Stimulated activated CD4-positive, alpha-beta T cell treated with anti-CD3 and anti-CD28 coated beads, Interleukin-1b, Interleukin-23, amount 100 ng/mL, for 4 hours (primary cell): ENCODE data around the gene NTN5.
A peak's percentile ranks its signal among the peaks of the same experiment; 100 is the strongest.

ENCODE experiments used
- DNase-seq, 2 donors: peaks; one replicate each; pipeline ENCODE4 v3.0.0-alpha.2; 2020; ENCODE audit warnings: low read depth in 2 of 2

NTN5 gene

DNA sequence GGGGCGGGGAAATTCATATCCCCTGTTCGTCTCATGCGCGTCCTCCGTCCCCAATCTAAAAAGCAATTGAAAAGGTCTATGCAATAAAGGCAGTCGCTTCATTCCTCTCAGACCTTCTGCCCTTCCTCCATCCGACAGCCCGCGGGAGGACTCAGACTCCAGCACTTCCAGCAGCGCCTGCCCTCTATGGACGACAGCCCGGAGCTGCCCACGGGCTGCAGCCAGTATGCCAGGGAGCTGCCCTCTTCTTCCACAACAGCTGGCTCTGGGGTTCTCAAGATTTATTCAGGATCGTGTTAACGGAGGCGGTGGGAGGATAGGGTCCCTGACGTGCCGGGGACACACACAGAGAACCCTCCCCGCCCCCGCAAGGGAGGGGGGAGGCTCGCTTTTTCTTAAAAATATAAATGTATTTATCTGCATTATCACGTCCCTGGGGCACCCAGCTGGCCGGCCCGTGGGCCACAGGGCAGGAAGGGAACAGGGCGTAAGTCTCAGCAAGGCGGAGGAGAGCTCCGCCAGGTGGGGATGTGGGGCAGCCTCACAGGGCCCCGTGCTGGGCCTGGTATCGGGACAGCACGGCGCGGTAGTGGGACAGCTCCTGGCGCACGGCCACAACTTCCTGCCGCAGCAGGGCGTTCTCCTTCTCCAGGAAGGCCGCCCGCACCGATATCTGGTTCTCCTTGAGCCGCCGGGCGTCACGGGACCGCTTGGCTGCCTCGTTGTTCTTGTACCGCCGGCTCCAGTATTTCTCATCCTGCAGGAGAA, 42.3 kb downstream of the NTN5 start:
- DNase-seq = no peak

DNA sequence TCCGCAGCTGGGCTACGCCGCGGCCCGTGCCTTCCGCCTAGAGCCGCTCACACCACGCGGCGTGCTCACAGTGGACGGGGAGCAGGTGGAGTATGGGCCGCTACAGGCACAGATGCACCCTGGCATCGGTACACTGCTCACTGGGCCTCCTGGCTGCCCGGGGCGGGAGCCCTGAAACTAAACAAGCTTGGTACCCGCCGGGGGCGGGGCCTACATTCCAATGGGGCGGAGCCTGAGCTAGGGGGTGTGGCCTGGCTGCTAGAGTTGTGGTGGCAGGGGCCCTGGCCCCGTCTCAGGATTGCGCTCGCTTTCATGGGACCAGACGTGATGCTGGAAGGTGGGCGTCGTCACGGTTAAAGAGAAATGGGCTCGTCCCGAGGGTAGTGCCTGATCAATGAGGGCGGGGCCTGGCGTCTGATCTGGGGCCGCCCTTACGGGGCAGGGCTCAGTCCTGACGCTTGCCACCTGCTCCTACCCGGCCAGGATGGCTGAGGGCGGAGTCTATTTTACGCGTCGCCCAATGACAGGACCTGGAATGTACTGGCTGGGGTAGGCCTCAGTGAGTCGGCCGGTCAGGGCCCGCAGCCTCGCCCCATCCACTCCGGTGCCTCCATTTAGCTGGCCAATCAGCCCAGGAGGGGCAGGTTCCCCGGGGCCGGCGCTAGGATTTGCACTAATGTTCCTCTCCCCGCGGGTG, 43.1 kb downstream of the NTN5 start:
- no peak for DNase-seq

DNA sequence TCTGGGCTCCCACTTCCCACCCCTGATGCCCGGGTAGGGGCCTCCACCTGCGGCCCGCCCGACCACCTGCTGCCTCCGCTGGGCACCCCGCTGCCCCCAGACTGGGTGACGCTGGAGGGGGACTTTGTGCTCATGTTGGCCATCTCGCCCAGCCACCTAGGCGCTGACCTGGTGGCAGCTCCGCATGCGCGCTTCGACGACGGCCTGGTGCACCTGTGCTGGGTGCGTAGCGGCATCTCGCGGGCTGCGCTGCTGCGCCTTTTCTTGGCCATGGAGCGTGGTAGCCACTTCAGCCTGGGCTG, 43.6 kb downstream of the NTN5 start:
- DNase-seq = no peak

DNA sequence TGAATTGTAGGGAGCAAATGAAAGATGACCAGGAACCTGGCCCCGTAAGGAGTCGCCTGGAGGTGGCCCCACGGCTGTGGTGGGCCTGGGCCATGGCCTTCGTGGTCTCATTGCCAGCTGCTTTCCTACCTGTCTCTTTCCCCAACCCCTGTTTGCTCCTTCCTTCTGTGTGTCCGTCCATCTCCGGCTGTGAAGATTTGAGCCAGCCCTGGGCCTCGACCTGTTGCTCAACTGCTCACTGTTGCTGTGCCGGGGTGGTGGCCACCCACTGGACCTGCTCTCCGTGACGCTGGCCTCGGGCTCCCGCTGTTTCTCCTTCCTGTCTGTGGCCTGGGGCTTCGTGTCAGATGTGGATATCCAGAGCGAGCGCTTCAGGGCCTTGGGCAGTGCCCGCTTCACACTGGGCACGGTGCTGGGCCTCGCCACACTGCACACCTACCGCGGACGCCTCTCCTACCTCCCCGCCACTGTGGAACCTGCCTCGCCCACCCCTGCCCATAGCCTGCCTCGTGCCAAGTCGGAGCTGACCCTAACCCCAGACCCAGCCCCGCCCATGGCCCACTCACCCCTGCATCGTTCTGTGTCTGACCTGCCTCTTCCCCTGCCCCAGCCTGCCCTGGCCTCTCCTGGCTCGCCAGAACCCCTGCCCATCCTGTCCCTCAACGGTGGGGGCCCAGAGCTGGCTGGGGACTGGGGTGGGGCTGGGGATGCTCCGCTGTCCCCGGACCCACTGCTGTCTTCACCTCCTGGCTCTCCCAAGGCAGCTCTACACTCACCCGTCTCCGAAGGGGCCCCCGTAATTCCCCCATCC, 44.1 kb downstream of the NTN5 start:
- DNase-seq = no peak

DNA sequence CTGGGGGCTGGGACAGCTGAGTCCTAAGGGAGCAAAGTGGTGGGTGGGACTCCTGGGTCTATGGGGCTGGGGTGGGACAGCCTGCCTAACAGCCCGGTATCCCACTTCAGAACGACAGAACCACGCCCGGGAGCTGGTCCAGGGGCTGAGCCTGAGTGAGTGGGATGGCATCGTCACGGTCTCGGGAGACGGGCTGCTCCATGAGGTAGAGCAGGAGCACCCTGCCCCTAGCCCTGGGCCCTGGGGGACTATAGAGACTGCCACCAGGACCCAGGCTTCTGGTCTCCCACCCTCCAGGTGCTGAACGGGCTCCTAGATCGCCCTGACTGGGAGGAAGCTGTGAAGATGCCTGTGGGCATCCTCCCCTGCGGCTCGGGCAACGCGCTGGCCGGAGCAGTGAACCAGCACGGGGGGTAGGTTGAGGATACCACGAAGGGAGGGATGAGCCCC, 44.9 kb downstream of the NTN5 start:
- DNase-seq = no peak

DNA sequence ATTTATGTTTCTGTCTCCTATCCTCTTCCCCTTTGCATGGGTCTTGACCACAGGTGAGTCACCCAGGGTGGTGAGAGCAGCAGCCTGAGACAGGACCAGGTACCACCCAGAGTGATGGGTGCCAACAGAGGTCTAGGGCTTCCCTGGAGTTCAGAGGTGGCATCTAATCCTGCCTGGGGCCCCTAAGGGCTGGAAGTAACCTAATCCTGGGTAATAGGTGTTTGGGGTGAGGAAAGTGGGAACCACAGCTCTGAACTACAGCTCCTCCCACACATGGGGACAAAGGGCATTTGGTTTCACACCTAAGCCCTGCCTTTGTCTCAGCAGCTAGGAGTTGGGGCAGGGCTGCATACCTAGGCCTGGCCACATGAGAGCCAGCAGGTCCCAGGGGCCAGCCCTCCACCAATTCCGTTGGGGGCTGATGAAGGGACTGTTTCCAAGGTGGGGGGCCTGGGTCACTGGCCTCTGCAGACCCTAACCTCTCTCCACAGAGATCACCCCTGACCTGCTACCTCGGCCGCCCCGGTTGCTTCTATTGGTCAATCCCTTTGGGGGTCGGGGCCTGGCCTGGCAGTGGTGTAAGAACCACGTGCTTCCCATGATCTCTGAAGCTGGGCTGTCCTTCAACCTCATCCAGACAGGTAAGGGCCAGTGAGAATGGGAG, 45.5 kb downstream of the NTN5 start:
- DNase-seq = no peak

DNA sequence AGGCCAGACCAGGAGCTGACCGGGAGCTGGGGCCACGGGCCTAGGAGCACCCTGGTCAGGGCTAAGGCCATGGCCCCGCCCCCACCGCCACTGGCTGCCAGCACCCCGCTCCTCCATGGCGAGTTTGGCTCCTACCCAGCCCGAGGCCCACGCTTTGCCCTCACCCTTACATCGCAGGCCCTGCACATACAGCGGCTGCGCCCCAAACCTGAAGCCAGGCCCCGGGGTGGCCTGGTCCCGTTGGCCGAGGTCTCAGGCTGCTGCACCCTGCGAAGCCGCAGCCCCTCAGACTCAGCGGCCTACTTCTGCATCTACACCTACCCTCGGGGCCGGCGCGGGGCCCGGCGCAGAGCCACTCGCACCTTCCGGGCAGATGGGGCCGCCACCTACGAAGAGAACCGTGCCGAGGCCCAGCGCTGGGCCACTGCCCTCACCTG, 46.9 kb downstream of the NTN5 start:
- no peak for DNase-seq

DNA sequence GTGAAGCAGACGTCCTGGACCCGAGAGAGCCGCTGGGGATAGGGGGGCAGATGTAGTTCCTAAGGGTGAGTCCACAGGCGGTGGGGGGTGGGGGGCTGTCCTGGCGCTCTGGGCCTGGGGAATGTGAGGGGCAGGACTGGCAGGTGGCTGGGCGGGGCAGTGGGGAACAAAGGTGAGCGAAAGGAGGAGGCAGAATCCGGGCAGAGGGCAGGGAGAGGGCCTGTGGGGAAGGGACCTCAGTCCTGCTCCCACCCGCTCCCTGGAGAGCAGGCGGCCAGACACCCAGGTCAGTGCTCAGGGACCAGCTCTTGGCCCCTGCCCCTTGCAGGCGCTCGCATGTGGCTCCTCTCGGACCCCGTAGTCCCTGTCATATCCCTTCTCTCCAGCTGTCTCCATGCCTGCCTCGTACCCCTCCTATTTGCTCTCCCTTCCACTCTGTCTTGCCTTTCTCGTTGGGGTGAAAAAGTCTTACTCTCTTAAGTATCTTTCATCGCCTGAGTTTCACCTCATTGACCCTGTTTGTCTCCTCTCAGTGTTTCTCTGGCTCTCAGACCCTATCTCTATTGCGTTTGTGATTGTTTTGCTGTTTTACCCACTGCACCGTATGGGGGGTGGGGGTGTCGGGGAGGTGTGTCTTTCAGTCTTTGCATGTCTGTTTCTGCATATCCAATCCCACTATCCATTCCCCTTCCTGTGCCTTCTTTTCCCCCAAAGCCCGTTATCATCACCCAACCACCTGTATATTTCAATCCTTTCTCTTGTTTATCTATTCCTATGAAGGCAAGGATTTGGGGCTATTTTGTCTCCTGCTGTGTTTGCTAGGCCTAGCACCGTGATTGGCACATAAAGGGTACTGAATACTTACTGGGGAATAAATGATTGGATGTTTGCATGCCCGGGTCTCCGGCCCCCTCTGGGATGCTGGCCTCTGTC, 47.8 kb downstream of the NTN5 start:
- no peak for DNase-seq

DNA sequence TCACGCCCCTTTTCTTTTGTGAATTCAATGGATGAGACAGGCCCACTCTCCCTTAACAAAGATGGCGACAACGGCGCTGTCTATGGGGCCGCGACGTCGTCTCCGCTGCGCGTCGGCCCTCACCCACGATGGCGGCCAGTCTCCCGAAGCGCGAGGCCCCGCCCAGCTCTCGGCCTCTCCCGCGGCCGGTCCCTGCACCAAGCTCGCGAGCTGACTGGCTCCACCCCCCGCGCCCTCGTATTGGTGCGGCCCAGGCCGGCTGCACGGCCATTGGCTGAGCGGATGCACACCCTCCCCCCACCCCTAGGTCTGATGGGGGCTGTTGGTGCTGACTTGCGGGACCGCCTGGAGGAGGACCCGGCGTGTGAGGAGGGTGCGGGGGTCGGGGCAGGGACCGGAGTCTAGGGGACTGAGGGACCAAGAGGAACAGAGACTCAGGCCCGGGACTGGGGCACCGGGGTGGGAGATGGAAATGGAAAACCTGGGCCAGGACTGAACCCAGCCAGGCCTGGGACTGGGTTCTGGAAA, 48.7 kb downstream of the NTN5 start:
- DNase-seq = peak; percentile 88 to 98

DNA sequence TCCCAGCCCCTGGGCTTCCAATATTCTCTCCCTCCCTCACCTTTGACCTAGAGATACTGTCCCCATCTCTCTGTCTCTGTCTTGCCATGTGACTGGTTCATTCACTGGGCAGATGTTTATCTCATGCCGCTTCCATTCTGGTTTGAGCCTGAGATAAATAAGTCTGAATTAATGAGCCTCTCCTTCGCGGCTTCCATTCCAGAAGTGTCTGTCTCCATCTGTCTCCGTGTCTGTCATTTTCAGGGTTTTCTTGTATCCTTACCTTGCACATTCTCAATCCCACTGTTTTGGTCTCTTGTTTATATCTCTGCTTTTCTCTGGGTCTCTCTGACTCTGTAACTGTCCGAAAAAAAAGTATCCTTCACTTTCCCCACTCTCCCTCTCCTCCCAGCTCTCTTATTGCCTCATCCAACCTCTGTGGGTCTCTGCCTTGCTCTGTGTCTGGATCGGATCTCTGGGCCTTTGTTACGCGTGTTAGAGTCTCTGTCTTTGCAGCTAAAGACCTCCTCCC, 49.2 kb downstream of the NTN5 start:
- DNase-seq = no peak

DNA sequence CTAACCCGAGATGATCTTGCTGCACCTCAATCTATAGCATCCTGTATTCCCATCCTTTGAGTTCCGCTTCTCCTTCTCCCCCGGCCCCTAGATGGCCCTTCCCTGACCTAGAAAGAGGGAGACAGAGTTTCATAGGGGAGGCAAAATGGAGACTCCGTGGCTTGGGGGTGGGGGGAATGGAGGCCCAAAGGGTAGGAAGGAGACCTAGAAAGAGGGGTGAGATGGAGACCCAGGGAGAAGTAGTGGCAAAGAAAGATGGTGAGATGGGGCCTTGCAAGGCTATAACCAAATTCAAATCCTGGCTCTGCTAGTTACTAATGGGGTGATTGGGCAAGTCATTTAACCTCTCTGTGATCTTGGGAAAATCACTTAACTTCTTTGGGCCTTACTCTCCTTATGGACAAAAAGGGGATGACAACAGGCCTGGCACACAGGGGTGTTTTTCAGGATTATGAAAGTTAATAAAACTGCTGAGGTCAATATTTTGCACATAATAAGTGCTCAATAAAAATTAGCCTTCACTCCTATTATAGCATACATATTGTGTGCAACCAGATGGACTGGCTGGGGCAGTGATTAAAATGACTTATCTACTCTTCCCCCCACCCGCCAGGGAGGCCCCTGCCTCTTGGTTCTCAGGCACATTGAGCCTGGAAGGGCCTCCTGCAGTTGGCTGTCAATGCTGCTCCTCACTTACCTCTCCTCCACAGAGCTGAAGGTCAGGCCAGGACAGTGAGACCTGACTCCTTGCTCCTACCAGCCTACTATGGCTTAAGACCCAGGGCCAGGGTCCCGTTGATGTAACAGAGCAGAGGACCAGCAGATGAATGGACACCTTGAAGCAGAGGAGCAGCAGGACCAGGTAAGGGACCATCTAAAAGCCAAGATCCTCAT, 52.9 kb downstream of the NTN5 start:
- DNase-seq = no peak

DNA sequence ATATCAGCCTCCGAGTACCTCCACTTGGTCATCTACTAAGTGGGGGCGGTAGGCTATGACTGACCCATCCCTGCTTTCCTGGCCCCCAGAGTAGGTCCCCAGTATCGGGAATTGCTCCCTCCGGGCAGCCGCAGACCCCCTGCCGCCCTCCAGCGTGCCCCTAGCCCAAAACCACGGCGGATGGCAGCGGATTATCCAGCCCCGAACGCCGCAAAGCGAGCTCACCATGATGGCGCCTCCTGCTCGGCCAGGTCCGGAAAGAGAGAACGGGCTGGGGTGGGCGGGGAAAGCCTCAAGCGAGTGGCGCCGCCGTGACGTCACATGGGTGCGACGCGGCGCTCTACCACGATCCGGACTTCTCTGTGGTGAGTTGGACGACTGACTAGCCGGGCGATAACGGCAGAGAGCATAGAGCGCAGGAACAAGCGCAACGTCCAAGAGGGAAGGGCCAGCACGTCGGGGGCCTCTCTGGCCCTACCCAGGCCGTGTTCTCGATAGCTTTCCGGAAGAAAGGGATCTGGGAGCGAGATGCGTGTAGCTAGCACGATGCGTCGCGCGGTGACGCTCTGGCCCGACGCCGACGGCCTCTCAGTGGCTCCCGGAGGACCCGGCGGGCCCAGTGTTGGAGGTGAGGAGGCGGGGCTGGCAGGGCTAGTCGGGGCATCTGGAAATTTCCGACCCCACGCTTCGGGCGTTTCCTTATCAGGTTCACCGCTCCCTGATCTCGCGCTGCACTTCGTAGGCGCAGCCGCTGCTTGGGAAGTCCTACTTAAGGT, 53.7 kb downstream of the NTN5 start, which contains the start of the genes RPL18 and SPHK2:
Gene RPL18, minus strand, starts transcription at position 263 of the 776 bp plus-strand sequence. Its CDS starts 35 bp downstream, at position 228.
Gene SPHK2, plus strand, starts transcription at position 591 of the 776 bp plus-strand sequence. CDS start 1,009 bp downstream, outside the sequence.
- DNase-seq = peak; percentile 90 to 92

DNA sequence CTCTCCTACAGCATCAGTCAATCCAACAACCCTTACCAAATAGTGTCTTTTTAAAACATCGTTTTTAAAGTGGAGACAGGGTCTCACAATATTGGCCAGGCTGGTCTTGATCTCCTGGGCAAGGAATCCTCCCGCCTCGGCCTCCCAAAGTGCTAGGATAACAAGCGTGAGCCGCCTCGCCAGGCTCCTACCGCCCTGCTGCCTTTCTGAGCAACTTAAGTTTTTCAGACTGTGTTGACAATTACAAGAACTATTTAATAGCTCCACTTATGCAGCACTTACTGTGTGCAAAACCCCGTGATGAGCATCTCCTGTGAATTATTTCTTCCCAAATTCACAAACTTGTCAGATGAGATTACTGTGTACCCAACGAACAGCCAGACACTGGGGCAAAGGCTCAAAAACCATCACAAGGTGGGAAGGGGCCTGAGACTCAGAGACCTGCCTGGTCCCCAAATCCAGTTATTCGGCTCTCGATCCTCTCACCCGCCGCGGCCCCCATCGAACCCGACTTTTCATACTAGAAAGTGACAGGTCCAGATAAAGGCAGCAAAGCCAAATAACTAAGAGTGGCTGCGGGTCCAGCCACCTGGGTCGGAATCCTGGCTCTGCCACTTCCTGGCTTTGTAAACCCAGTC, 54.4 kb downstream of the NTN5 start:
- DNase-seq = no peak

DNA sequence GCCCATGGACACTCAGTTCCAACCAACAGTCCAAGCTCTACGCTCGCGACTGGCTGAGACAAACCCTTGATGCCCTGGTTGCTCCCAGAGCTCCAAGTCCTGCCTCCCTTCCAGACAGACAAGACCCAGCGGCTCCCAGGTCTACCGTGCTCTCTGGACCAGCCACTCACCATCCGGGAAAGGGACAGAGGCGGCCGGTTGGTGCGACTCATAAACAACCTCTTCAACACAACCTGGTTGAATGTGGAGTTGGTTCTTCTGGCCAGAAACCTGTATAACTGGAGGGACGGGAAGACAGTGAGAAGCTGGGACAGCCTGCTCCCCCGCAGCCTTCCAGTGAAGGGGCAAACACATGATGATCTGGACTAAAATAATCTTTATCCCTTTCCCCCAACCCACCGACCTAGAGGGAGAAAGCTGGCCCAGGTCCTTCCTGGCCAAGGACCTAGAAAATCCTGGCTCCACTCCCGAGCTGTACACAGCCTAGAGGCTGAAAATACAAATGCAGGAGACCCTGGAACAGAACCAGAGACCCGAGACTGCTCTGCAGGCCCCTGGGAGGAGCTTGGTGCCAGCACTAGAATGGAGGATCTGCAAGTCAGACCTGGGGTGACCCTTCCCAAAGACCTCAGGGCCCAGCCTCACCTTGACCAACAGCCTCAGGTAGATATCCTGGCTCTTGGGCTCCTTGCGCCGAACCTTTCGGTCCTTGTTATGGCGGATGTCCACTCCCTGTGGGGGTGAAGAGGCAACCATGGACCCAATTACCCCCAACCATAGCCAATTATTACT, 55.5 kb downstream of the NTN5 start:
- DNase-seq = no peak

DNA sequence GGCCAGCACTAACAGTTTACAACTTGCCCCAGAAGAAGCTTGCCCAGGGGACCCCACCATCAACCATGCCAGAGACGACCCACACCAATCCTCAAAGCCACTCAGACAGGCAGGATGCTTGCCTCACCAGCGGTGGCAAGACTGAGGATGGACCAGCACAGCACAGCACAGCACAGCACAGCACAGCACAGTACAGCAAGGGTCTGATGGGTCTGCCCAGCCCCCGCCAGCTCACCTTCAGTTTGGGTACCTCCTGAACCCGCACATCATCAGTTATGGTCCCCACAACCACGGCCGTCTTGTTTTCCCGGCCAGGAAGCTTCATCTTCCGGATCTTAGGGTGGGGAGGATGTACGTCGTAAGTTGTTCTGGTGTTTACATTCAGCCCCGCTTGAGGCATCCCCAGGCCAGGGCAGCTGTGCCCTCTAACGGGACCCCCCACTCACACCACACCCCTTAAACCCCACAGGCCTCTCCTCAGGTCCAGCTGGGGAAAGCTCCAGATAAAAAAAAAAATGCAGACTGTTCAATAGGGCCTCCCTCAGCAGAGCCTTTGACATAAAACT, 56.2 kb downstream of the NTN5 start:
- DNase-seq = no peak

DNA sequence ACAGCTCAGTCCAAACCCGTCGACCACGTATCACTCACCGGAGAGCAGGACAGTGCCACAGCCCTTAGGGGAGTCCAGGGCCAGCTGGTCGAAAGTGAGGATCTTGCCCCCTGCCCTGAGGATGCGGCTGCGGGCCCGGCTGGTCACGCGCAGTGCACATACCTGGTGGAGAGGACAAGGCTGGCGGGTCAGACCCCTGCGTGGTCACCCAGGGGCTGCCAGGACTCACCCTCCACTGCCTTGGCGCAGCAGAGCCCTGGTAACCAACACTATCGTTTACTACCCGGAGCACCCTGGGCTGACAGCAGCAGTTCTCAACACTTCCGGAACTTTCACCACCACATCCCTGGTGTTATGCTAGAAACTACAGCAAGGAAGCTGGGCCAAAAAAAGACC, 56.8 kb downstream of the NTN5 start:
- DNase-seq = no peak
